Activated T-cell treated with anti-CD3 and anti-CD28 coated beads, Interleukin-2, amount 50 U/mL, for 24 hours (primary cell): Measurements from ENCODE around the gene TMEM63A.
A peak's percentile ranks its signal among the peaks of the same experiment; 100 is the strongest.

Experiments
- DNase-seq: peaks from one replicate; pipeline ENCODE4 v3.0.0-alpha.2; 2020
- H3K27ac Mint-ChIP-seq: 2 replicates; pipeline ENCODE4 v1.8.0; 2020; ENCODE audit warnings: mild to moderate bottlenecking, mixed read lengths
- H3K27me3 Mint-ChIP-seq: 2 replicates; pipeline ENCODE4 v1.8.0; 2020; ENCODE audit warnings: mixed read lengths
- H3K36me3 Mint-ChIP-seq: 2 replicates; pipeline ENCODE4 v1.8.0; 2020; ENCODE audit warnings: low read depth, mixed read lengths
- H3K4me1 Mint-ChIP-seq: 2 replicates; pipeline ENCODE4 v1.8.0; 2020; ENCODE audit warnings: low read depth, mixed read lengths
- H3K4me3 Mint-ChIP-seq: 2 replicates; pipeline ENCODE4 v1.8.0; 2020; ENCODE audit warnings: mild to moderate bottlenecking, moderate library complexity, mixed read lengths
- H3K9me3 Mint-ChIP-seq: 2 replicates; pipeline ENCODE4 v1.8.0; 2020; ENCODE audit warnings: mixed read lengths

Gene TMEM63A

DNA sequence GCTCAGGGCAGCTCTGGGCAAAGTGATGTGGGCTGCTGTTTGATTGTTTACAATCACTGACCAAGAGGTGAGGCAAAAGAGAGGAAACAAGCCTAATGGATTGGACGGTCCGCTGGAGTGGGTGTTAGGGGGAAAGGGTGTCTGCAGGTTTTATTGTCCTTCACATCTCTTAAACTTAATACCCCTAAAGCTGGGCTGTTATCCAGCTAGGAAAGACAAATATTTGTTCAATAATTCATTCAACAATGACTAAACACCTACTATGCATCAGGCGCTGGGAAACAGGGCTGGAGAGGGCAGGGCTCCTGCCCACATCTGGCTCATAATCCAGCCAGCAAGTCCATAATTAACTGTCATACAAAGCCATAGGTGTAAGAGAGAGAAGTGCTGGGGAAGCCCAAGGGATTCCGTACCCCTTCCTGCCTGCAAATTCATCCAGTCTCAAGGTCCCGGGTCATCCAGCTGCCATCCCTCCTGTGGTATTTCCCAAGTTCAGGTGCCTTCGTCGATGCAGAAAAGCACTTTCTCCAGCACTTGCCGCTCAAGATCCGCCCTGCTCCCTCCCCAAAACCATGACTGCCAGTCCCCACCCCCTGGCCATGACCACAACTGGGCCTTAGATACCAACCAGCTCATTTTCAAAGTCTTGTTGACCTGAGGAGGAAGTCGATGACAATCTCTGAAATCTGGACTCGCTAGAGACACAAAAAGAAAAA lies 10.7 kb downstream of the TMEM63A start:
- Mint-ChIP-seq H3K4me3 (no peak overlapping the region), H3K4me1 (peaks cover 62% of the 10 kb centered on the region), H3K36me3 (peaks cover 79% of the 10 kb centered on the region), H3K9me3 (no peaks in the 10 kb centered on the region), H3K27ac (peak overlapping the region; percentile 2), H3K27me3 (no peaks in the 10 kb centered on the region)
- DNase-seq: no peak

DNA sequence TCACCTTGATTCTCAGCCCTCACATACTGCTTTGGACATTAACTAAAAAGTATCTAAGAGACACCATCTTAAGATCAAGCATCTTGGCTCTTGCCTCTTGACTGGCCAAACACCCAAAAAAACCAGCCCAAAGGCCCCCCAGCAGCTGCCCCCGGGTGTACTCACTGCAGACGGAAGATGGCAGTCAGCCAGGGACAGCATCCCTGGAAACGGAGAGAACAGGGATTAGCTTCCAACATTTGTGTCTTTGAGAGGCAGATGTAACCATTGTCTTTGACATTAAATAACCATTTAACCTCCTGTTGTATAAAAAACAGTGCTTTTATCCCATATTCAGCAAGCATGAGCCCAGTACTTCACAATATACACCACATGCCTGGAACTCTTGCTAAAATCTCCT lies 11.3 kb downstream of the TMEM63A start:
- H3K27me3 Mint-ChIP-seq: no peaks in the 10 kb centered on the region
- peaks cover 81% of the 10 kb centered on the region for H3K36me3 Mint-ChIP-seq
- peak overlapping the region; percentile 27 for H3K27ac Mint-ChIP-seq
- DNase-seq: no peak
- H3K4me1 Mint-ChIP-seq: peaks cover 62% of the 10 kb centered on the region
- H3K4me3 Mint-ChIP-seq: no peak overlapping the region
- no peaks in the 10 kb centered on the region for H3K9me3 Mint-ChIP-seq

- peak overlapping the region; percentile 47 for H3K27ac Mint-ChIP-seq
- peaks cover 84% of the 10 kb centered on the region for H3K36me3 Mint-ChIP-seq
- H3K4me1 Mint-ChIP-seq: peaks cover 69% of the 10 kb centered on the region
- H3K27me3 Mint-ChIP-seq: no peaks in the 10 kb centered on the region
- no peaks in the 10 kb centered on the region for H3K9me3 Mint-ChIP-seq
- H3K4me3 Mint-ChIP-seq: no peak overlapping the region
- no peak for DNase-seq
Observed at GRCh38 chr1:225868631-225869330, 13.4 kb downstream of the TMEM63A start.

GRCh38 chr1:225866981-225867380 lies 15.2 kb downstream of the TMEM63A start:
- Mint-ChIP-seq H3K4me3 (no peak overlapping the region), H3K4me1 (peaks cover 61% of the 10 kb centered on the region), H3K9me3 (no peaks in the 10 kb centered on the region), H3K36me3 (peaks cover 85% of the 10 kb centered on the region), H3K27me3 (no peaks in the 10 kb centered on the region), H3K27ac (peak overlapping the region; percentile 73)
- DNase-seq: no peak

DNA sequence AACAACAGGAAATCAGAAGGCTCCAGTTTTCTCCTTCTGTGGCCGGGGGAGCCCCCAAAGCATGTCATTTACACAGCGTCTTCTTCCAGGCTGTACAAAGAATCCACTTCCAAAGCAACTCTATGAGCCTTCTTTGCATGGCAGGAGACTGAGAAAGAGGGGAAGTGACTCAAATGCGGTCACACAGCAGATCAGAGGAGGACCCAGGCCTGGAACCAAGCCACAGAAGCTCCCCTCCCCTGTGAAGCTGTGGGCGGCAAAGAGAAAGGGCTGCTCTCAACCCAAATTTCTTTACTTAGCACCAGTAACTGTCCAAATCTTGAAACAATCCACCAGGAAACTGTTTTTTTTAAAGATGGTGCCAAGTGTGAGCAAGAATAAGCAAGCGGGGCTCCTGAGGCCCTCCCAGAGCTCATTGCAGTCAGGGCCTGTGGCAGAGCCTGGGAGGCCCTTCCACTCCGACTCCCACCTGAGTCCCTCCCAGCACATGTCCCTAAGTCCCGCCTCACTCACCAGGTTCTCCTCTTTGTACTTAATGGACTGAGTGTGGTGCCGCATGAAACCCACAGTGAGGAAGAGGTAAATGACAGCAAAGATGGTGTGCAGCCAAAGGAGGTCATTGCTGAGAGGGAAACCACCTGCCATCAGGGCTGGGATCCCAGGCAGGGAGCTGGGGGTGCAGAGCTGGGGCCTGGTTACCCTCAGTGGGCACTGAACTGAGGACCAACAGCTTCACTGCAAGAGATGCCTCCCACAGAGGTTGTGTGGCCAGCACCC lies 15.9 kb downstream of the TMEM63A start:
- Mint-ChIP-seq H3K27me3 (no peaks in the 10 kb centered on the region), H3K27ac (peak overlapping the region; percentile 82), H3K36me3 (peaks cover 85% of the 10 kb centered on the region), H3K4me3 (peak overlapping the region; percentile 54), H3K9me3 (no peaks in the 10 kb centered on the region), H3K4me1 (peaks cover 56% of the 10 kb centered on the region)
- peak; percentile 76 for DNase-seq

- no peak for DNase-seq
Observed at GRCh38 chr1:225865514-225865913, 16.7 kb downstream of the TMEM63A start.

DNA sequence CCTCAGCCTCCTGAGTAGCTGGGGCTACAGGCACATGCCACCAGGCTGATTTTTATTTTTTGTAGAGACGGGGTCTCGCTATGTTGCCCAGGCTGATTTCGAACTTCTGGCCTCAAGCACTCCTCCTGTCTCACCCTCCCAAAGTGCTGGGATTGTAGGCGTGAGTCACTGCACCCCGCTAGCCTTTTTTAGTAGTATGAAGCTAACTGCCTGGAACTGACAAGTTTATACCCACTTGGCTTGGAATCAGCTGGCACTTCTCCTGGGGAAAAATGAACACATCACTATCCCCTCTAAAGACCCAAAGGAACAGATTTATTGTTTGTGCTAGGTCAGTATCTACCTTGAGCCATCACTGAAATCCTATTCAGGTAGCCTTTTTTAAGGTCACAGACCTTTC lies 19.0 kb downstream of the TMEM63A start:
- Mint-ChIP-seq H3K4me3 (no peak overlapping the region), H3K27me3 (no peaks in the 10 kb centered on the region), H3K9me3 (no peaks in the 10 kb centered on the region), H3K4me1 (peaks cover 42% of the 10 kb centered on the region), H3K27ac (peak overlapping the region; percentile 38), H3K36me3 (peaks cover 85% of the 10 kb centered on the region)
- no peak for DNase-seq

More at GRCh38 chr1:225865514-225865913, 16.7 kb downstream of the TMEM63A start:
- peaks cover 50% of the 10 kb centered on the region for H3K4me1 Mint-ChIP-seq
- H3K9me3 Mint-ChIP-seq: no peaks in the 10 kb centered on the region
- H3K27ac Mint-ChIP-seq: peak overlapping the region; percentile 82
- no peaks in the 10 kb centered on the region for H3K27me3 Mint-ChIP-seq
- no peak overlapping the region for H3K4me3 Mint-ChIP-seq
- peaks cover 85% of the 10 kb centered on the region for H3K36me3 Mint-ChIP-seq

DNA sequence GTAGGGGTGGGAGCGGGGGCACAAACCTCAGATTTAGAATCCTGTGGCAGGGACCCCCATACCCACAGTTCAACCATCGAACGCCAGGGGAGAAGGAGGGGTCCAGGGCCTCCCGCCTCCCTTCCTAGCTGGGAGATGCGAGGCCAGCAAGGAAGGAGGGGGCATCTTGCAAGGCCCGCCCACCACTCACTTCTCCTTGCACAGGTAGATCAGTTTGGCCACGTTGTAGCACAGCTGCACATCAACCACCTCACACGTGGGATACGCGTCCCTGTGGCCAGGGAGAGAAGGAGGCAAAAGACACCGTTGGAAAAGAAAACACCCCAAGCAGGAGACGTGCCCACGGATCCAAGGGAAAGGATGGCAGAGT lies 19.6 kb downstream of the TMEM63A start:
- Mint-ChIP-seq H3K9me3 (no peaks in the 10 kb centered on the region), H3K4me3 (no peak overlapping the region), H3K27ac (no peak overlapping the region), H3K36me3 (peaks cover 84% of the 10 kb centered on the region), H3K27me3 (no peaks in the 10 kb centered on the region), H3K4me1 (peaks cover 36% of the 10 kb centered on the region)
- DNase-seq: no peak

GRCh38 chr1:225861834-225862580 lies 20.2 kb downstream of the TMEM63A start:
- H3K9me3 Mint-ChIP-seq: no peaks in the 10 kb centered on the region
- no peaks in the 10 kb centered on the region for H3K27me3 Mint-ChIP-seq
- H3K36me3 Mint-ChIP-seq: peaks cover 83% of the 10 kb centered on the region
- no peak for DNase-seq
- H3K27ac Mint-ChIP-seq: peak overlapping the region; percentile 71
- peaks cover 30% of the 10 kb centered on the region for H3K4me1 Mint-ChIP-seq
- H3K4me3 Mint-ChIP-seq: no peak overlapping the region

GRCh38 chr1:225860876-225861441 lies 21.2 kb downstream of the TMEM63A start:
- Mint-ChIP-seq H3K4me3 (no peak overlapping the region), H3K4me1 (peaks cover 21% of the 10 kb centered on the region), H3K36me3 (peaks cover 84% of the 10 kb centered on the region), H3K27me3 (no peaks in the 10 kb centered on the region), H3K9me3 (no peaks in the 10 kb centered on the region), H3K27ac (peak overlapping the region; percentile 71)
- DNase-seq: no peak

- Mint-ChIP-seq H3K9me3 (no peaks in the 10 kb centered on the region), H3K27me3 (no peaks in the 10 kb centered on the region), H3K4me3 (no peak overlapping the region), H3K4me1 (peaks cover 17% of the 10 kb centered on the region), H3K27ac (peak overlapping the region; percentile 2), H3K36me3 (peaks cover 83% of the 10 kb centered on the region)
- no peak for DNase-seq
Observed at GRCh38 chr1:225860107-225860506, 22.1 kb downstream of the TMEM63A start.

GRCh38 chr1:225859151-225859550 lies 23.0 kb downstream of the TMEM63A start:
- H3K27ac Mint-ChIP-seq: no peak overlapping the region
- peaks cover 84% of the 10 kb centered on the region for H3K36me3 Mint-ChIP-seq

DNA sequence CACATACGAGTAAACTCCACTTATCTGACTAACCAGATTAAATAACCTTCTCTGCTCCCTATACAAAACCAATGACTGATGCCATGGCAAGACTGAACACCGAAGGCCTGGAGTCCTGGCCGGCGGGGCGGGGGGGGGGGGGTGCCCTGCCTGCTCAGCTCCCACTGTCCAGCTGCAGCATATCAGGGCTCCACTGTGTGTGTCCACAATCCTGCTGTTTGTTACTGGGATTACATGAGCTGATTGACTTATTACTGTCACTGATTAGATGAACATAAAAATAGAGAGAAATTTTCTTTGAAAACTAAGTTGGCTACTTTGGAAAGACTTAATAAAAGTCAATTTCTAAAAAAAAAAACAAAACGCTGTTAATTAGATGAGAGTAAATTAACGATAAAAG lies 24.9 kb downstream of the TMEM63A start:
- Mint-ChIP-seq H3K9me3 (no peaks in the 10 kb centered on the region), H3K4me3 (no peak overlapping the region), H3K36me3 (peaks cover 88% of the 10 kb centered on the region), H3K27me3 (no peaks in the 10 kb centered on the region), H3K4me1 (peaks cover 21% of the 10 kb centered on the region), H3K27ac (peak overlapping the region; percentile 66)
- no peak for DNase-seq

More at GRCh38 chr1:225859151-225859550, 23.0 kb downstream of the TMEM63A start:
- DNase-seq: no peak
- Mint-ChIP-seq H3K4me3 (no peak overlapping the region), H3K9me3 (no peaks in the 10 kb centered on the region), H3K4me1 (peaks cover 12% of the 10 kb centered on the region), H3K27me3 (no peaks in the 10 kb centered on the region)
